Tibial artery (tissue), 4 donors: ENCODE measurements around the gene DIAPH3.

ENCODE experiments used
- DNase-seq, 2 donors: peaks; one replicate each; pipeline ENCODE4 v3.0.0-alpha.2; 2019
- H3K27ac ChIP-seq, 2 donors: fragments of 200-600 bp; sonication (generic) in 1 of 2; 1 replicate in 1 of 2; 2 replicates in 1 of 2; pipeline ENCODE4 v1.5.1; 2018 to 2019; ENCODE audit warnings: mild to moderate bottlenecking in 1 of 2
- H3K27me3 ChIP-seq, 2 donors: fragments of 200-600 bp; sonication (generic) in 1 of 2; one replicate each; pipeline versions ENCODE4 v1.5.1 to v1.6.0; 2016 to 2019
- H3K36me3 ChIP-seq, 3 donors: fragments of 200-600 bp; sonication (generic) in 2 of 3; one replicate each; pipeline ENCODE4 v1.5.1; 2016 to 2019; ENCODE audit warnings: mild to moderate bottlenecking in 2 of 3
- H3K4me1 ChIP-seq, 4 donors: fragments of 200-600 bp; sonication (generic) in 2 of 4; 1 replicate in 3 of 4; 2 replicates in 1 of 4; pipeline ENCODE4 v1.5.1; 2016 to 2019
- H3K4me3 ChIP-seq, 2 donors: fragments of 200-600 bp; sonication (generic) in 1 of 2; 1 replicate in 1 of 2; 2 replicates in 1 of 2; pipeline ENCODE4 v1.5.1; 2018 to 2019; ENCODE audit warnings: mild to moderate bottlenecking in 2 of 2
- H3K9me3 ChIP-seq, 3 donors: fragments of 200-600 bp; sonication (generic) in 1 of 3; one replicate each; pipeline ENCODE4 v1.5.1; 2016 to 2019
- CTCF ChIP-seq, 2 experiments: fragments of 200-600 bp in 1 of 2; fragments of 450-650 bp in 1 of 2; IDR thresholded peaks; one replicate each; pipeline ENCODE4 v1.5.1; 2017 to 2019; ENCODE audit warnings: antibody characterized with exemption in 2 of 2, mild to moderate bottlenecking in 1 of 2, moderate library complexity in 1 of 2
- intact Hi-C: fragments of 100-400 bp; cut with DNase I; formaldehyde crosslinking; loops from one replicate; pipeline ENCODE4 v1.15.0; 2023; ENCODE audit warnings: low total_unique reads

The DIAPH3 gene

GRCh38 chr13:60172111-60172510 is 8.4 kb upstream of the DIAPH3 start:
- DNase-seq: no peak
- H3K9me3 ChIP-seq: no peaks in the 10 kb centered on the region
- no peak overlapping the region for H3K4me3 ChIP-seq
- H3K27ac ChIP-seq: no peak overlapping the region
- no peaks in the 10 kb centered on the region for H3K4me1 ChIP-seq
- intact Hi-C loops: no loop called here
- no peaks in the 10 kb centered on the region for H3K36me3 ChIP-seq
- no peaks in the 10 kb centered on the region for H3K27me3 ChIP-seq
- TF ChIP-seq CTCF (IDR thresholded peaks at IDR 0.05): no peak

- Histone ChIP-seq H3K27me3 (no peaks in the 10 kb centered on the region), H3K4me3 (no peak overlapping the region), H3K27ac (no peak overlapping the region), H3K36me3 (no peaks in the 10 kb centered on the region), H3K9me3 (no peaks in the 10 kb centered on the region), H3K4me1 (peaks cover 0 to 4% (median 0%) of the 10 kb centered on the region in 4 donors)
- DNase-seq: no peak
- TF ChIP-seq CTCF (IDR thresholded peaks at IDR 0.05): no peak
- intact Hi-C loops: no loop called here
These were observed 6.7 kb upstream of the DIAPH3 start for GRCh38 chr13:60170414-60170813.

DNA sequence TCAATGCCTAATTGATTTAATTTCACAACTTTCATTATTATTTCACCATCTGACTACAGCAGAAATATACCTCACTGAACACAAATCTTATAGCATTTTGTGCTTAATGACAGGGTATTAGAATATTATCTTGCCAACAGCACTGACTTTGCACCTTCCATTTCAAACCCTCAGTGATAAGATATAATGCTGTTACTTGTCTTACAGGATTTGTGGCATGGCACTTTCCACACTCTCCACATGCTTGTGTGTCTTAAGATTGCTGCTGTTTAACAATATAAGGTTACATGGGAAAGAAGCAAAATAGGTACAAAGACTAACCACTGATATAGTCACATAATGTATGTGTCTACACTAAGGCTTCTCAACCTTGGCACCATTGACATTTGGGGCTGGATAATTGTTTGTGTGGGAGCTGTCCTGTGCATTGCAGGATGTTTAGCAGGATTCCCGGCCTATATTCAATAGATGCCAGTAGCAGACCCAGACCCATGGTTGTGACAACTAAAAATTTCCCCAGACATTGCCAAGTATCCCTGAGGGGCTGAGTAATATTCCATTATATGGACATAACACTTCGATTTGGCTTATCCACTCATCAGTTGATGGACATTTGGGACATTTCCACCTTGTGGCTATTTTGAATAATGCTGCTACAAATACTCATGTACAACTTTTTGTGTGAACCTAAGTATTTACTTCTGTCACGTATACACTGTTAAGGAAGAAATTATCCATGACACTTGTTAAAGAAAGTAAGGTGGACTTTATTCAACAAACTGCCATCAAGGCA is 5.7 kb upstream of the DIAPH3 start:
- Histone ChIP-seq H3K4me1 (peaks cover 0 to 14% (median 5%) of the 10 kb centered on the region in 4 donors), H3K9me3 (no peaks in the 10 kb centered on the region), H3K36me3 (no peaks in the 10 kb centered on the region), H3K27me3 (no peaks in the 10 kb centered on the region), H3K27ac (no peak overlapping the region), H3K4me3 (no peak overlapping the region)
- no peak for DNase-seq
- intact Hi-C loops: no loop called here
- no peak for TF ChIP-seq CTCF (IDR thresholded peaks at IDR 0.05)

DNA sequence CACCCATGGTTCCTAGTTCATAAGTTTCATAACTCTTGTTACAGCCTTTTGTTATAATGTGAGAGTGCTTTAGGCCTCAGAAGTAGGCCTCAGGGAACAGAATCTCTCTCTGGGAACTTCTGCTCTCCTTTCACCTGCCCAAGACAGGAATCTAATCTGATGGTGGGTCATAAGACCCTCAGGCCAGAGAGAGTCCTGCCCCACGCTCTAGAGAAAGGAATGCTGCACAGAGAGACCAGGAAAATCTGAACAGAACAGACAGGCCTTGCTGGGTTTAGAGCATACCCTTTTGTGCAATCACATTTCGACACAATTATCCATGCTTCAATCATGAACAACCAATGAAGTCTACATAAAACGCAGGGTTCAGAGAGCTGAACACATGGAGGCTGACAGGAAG is 3.4 kb upstream of the DIAPH3 start:
- no peaks in the 10 kb centered on the region for H3K9me3 ChIP-seq
- H3K27me3 ChIP-seq: no peaks in the 10 kb centered on the region
- H3K4me3 ChIP-seq: no peak overlapping the region
- intact Hi-C loops: no loop called here
- H3K36me3 ChIP-seq: no peaks in the 10 kb centered on the region
- H3K4me1 ChIP-seq: peaks cover 0 to 27% (median 11%) of the 10 kb centered on the region in 4 donors
- DNase-seq: no peak
- no peak overlapping the region for H3K27ac ChIP-seq
- no peak for TF ChIP-seq CTCF (IDR thresholded peaks at IDR 0.05)

DNA sequence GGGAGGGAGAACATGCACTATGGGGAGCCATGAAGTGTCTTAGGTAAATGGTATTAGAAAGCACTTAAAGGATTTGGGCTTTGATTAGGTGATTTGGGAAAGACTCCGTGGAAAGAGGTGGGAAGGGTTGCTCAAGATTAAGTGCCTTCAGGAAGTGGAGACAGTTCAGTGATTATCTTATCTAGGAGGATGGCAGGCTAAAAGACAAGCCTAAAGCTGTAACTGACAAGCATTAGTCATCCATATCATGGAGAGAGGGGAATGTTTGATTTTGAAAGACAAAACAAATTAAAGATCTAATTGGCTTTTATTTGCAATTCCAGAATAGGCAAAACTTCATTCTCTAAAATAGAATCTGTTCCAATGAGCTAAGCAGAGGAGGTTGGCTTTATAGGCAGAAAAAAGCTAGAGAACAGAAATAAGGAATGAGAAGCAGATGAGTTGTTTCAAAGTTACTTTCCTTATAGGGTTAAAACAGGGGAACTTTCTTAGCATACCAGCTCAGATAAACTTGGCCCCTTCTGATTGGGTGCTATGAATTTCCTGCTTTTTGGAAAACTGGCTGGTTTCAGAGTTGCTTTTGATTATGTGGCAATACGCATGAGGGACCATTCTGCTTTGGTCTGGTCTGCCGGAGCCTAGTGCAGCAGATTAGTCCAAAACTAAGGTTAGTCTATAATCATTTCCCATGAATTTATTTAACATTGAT is 1.8 kb upstream of the DIAPH3 start:
- intact Hi-C loops: no loop called here

More for the DNA sequence above, 1.8 kb upstream of the DIAPH3 start:
- no peak for TF ChIP-seq CTCF (IDR thresholded peaks at IDR 0.05)
- Histone ChIP-seq H3K9me3 (no peaks in the 10 kb centered on the region), H3K4me3 (no peak overlapping the region), H3K4me1 (peaks cover 0 to 27% (median 11%) of the 10 kb centered on the region in 4 donors), H3K27me3 (no peaks in the 10 kb centered on the region), H3K36me3 (no peaks in the 10 kb centered on the region), H3K27ac (peak overlapping the region in 1 of 2 donors; percentile 92)
- DNase-seq: no peak
